ENCODE measurements around the gene MARCHF4.
"Not testable (repeated sequence)": the region's sequence is repeated elsewhere in the genome, so short reads cannot be mapped to it uniquely, and the experiment has no call there.

The MARCHF4 gene

GRCh38 chr2:216392018-216392562 lies 19.8 kb upstream of the MARCHF4 start:
- no peak for DNase-seq (ENCODE audit: low read depth)

- no peak for DNase-seq (ENCODE audit: low read depth)
Observed at GRCh38 chr2:216391401-216391800, 19.1 kb upstream of the MARCHF4 start.

GRCh38 chr2:216389570-216389969 lies 17.3 kb upstream of the MARCHF4 start:
- DNase-seq (ENCODE audit: low read depth), result no peak

GRCh38 chr2:216388046-216388884 lies 16.0 kb upstream of the MARCHF4 start:
- no peak for DNase-seq (ENCODE audit: low read depth)

- no peak for DNase-seq (ENCODE audit: low read depth)
Observed at GRCh38 chr2:216387262-216387661, 15.0 kb upstream of the MARCHF4 start.

GRCh38 chr2:216385478-216385877 lies 13.2 kb upstream of the MARCHF4 start:
- DNase-seq (ENCODE audit: low read depth), result no peak

GRCh38 chr2:216384409-216384808 lies 12.1 kb upstream of the MARCHF4 start:
- DNase-seq (ENCODE audit: low read depth), result not testable (repeated sequence)

- DNase-seq (ENCODE audit: low read depth), result no peak
Observed at GRCh38 chr2:216379977-216380376, 7.7 kb upstream of the MARCHF4 start.

GRCh38 chr2:216375286-216375685 lies 3.0 kb upstream of the MARCHF4 start:
- no peak for DNase-seq (ENCODE audit: low read depth)

GRCh38 chr2:216373896-216374295 lies 1.6 kb upstream of the MARCHF4 start:
- no peak for DNase-seq (ENCODE audit: low read depth)

- DNase-seq (ENCODE audit: low read depth), result no peak
Observed at GRCh38 chr2:216372761-216373291, 543 bp upstream of the MARCHF4 start.

GRCh38 chr2:216370961-216371712 lies 1.1 kb downstream of the MARCHF4 start:
- DNase-seq (ENCODE audit: low read depth), result no peak

- DNase-seq (ENCODE audit: low read depth), result no peak
Observed at GRCh38 chr2:216369821-216370220, 2.5 kb downstream of the MARCHF4 start.

GRCh38 chr2:216366777-216367471 lies 5.4 kb downstream of the MARCHF4 start:
- no peak for DNase-seq (ENCODE audit: low read depth)

- no peak for DNase-seq (ENCODE audit: low read depth)
Observed at GRCh38 chr2:216365518-216365917, 6.8 kb downstream of the MARCHF4 start.

- DNase-seq (ENCODE audit: low read depth), result no peak
Observed at GRCh38 chr2:216363221-216363620, 9.1 kb downstream of the MARCHF4 start.

- no peak for DNase-seq (ENCODE audit: low read depth)
Observed at GRCh38 chr2:216362730-216363129, 9.6 kb downstream of the MARCHF4 start.

- no peak for DNase-seq (ENCODE audit: low read depth)
Observed at GRCh38 chr2:216355711-216356110, 16.6 kb downstream of the MARCHF4 start.

- no peak for DNase-seq (ENCODE audit: low read depth)
Observed at GRCh38 chr2:216354306-216354705, 18.0 kb downstream of the MARCHF4 start.

GRCh38 chr2:216352653-216353270 lies 19.5 kb downstream of the MARCHF4 start:
- DNase-seq (ENCODE audit: low read depth), result no peak

GRCh38 chr2:216351172-216351925 lies 20.9 kb downstream of the MARCHF4 start:
- DNase-seq (ENCODE audit: low read depth), result no peak
